ENCODE measurements around the gene MTX2.

MTX2 gene

GRCh38 chr2:176330612-176331011 is 61.4 kb downstream of the MTX2 start:
- no peak for TF ChIP-seq CTCF (IDR thresholded peaks at IDR 0.05; ENCODE audit: borderline replicate concordance, insufficient read depth, low read depth, low read length)
- no peak overlapping the region for H3K4me3 ChIP-seq (ENCODE audit: low read depth, low read length)

- H3K4me3 ChIP-seq (ENCODE audit: low read depth, low read length): no peak overlapping the region
Measured at GRCh38 chr2:176331646-176332045, 62.4 kb downstream of the MTX2 start.

GRCh38 chr2:176334729-176335128 is 65.5 kb downstream of the MTX2 start:
- TF ChIP-seq CTCF (IDR thresholded peaks at IDR 0.05; ENCODE audit: borderline replicate concordance, insufficient read depth, low read depth, low read length): no peak
- no peak overlapping the region for H3K4me3 ChIP-seq (ENCODE audit: low read depth, low read length)

More at GRCh38 chr2:176331646-176332045, 62.4 kb downstream of the MTX2 start:
- no peak for TF ChIP-seq CTCF (IDR thresholded peaks at IDR 0.05; ENCODE audit: borderline replicate concordance, insufficient read depth, low read depth, low read length)

- no peak overlapping the region for H3K4me3 ChIP-seq (ENCODE audit: low read depth, low read length)
- no peak for TF ChIP-seq CTCF (IDR thresholded peaks at IDR 0.05; ENCODE audit: borderline replicate concordance, insufficient read depth, low read depth, low read length)
Measured at GRCh38 chr2:176338395-176338794, 69.2 kb downstream of the MTX2 start.

- no peak for TF ChIP-seq CTCF (IDR thresholded peaks at IDR 0.05; ENCODE audit: borderline replicate concordance, insufficient read depth, low read depth, low read length)
- H3K4me3 ChIP-seq (ENCODE audit: low read depth, low read length): no peak overlapping the region
Measured at GRCh38 chr2:176339208-176339607, 70.0 kb downstream of the MTX2 start.

- TF ChIP-seq CTCF (IDR thresholded peaks at IDR 0.05; ENCODE audit: borderline replicate concordance, insufficient read depth, low read depth, low read length): no peak
- H3K4me3 ChIP-seq (ENCODE audit: low read depth, low read length): no peak overlapping the region
Measured at GRCh38 chr2:176356251-176356650, 87.0 kb downstream of the MTX2 start.

- H3K4me3 ChIP-seq (ENCODE audit: low read depth, low read length): no peak overlapping the region
- TF ChIP-seq CTCF (IDR thresholded peaks at IDR 0.05; ENCODE audit: borderline replicate concordance, insufficient read depth, low read depth, low read length): no peak
Measured at GRCh38 chr2:176364273-176364977, 95.2 kb downstream of the MTX2 start.

All from GM12875 (cell line).